K562 (cell line): ENCODE data around the gene TMPRSS9. TPM values are rescaled to one million over a fixed set of nuclear protein-coding genes. Genes with fewer than 3 reads are reported as not detected.

ENCODE experiments used
- ADNP ChIP-seq: fragments of 200-800 bp; sonication (Bioruptor generic); IDR thresholded peaks from 2 replicates; pipeline ENCODE4 v1.6.1; 2016; ENCODE audit warnings: missing genetic modification characterization, missing compliant biosample characterization
- CC2D1A ChIP-seq: fragments of 450-650 bp; IDR thresholded peaks from 2 replicates; pipeline ENCODE4 v1.6.1; 2017; ENCODE audit warnings: mild to moderate bottlenecking
- CCAR2 ChIP-seq: fragments of 200-400 bp; formaldehyde crosslinking; IDR thresholded peaks from 2 replicates; pipeline ENCODE4 v1.6.1; 2017; ENCODE audit warnings: mild to moderate bottlenecking, low read depth, low read length
- CEBPG ChIP-seq, 3 experiments: fragments of 200-800 bp in 1 of 3; sonication (Bioruptor generic) in 1 of 3; sonication (generic) in 1 of 3; formaldehyde crosslinking in 1 of 3; IDR thresholded peaks in 2 of 3; conservative IDR thresholded peaks in 1 of 3; 2 replicates each; pipeline versions ENCODE4 v1.6.1 to v1.8.0; 2016 to 2022; ENCODE audit warnings: missing compliant biosample characterization in 2 of 3, missing genetic modification characterization in 2 of 3, mild to moderate bottlenecking in 1 of 3, missing genetic modification reagents in 1 of 3
- GATAD2A ChIP-seq: fragments of 450-650 bp; IDR thresholded peaks from 2 replicates; pipeline ENCODE4 v1.6.1; 2017
- HOMEZ ChIP-seq: fragments of 250-450 bp; sonication (Bioruptor Pico); IDR thresholded peaks from 2 replicates; pipeline ENCODE4 v1.4.0; 2020; ENCODE audit warnings: mild to moderate bottlenecking, moderate library complexity
- KLF1 ChIP-seq: fragments of 450-650 bp; IDR thresholded peaks from 2 replicates; pipeline ENCODE4 v1.6.1; 2016; ENCODE audit warnings: missing genetic modification characterization, missing compliant biosample characterization
- MNT ChIP-seq, 2 experiments: fragments of 450-650 bp; conservative IDR thresholded peaks; 2 replicates each; pipeline ENCODE4 v1.6.1; 2017; ENCODE audit warnings: mild to moderate bottlenecking in 2 of 2, moderate library complexity in 2 of 2
- RBBP5 ChIP-seq: fragments of 200-600 bp; sonication (generic); IDR thresholded peaks from 2 replicates; pipeline ENCODE4 v1.6.1; 2012; ENCODE audit warnings: borderline replicate concordance, mild to moderate bottlenecking, low read length, control low read depth, inconsistent platforms; ENCODE audit not compliant: insufficient read depth, poor library complexity, severe bottlenecking
- SIN3B ChIP-seq: fragments of 450-650 bp; IDR thresholded peaks from 2 replicates; pipeline ENCODE4 v1.6.1; 2017; ENCODE audit warnings: low read depth, mild to moderate bottlenecking, moderate library complexity
- SREBF2 ChIP-seq: sonication (generic); formaldehyde crosslinking; IDR thresholded peaks from 2 replicates; pipeline ENCODE4 v1.4.0; 2020; ENCODE audit warnings: mild to moderate bottlenecking, missing genetic modification reagents
- TAF7 ChIP-seq: fragments of 450-650 bp; IDR thresholded peaks from 2 replicates; pipeline ENCODE4 v1.6.1; 2016; ENCODE audit warnings: missing genetic modification characterization, missing compliant biosample characterization
- ZC3H4 ChIP-seq: sonication (generic); formaldehyde crosslinking; IDR thresholded peaks from 2 replicates; pipeline ENCODE4 v1.9.0; 2021; ENCODE audit warnings: missing genetic modification reagents, borderline replicate concordance
- ZHX1 ChIP-seq: fragments of 150-350 bp; conservative IDR thresholded peaks from 2 replicates; pipeline ENCODE4 v1.6.1; 2014; ENCODE audit warnings: low read length
- ZNF239 ChIP-seq: fragments of 250-450 bp; sonication (Bioruptor Pico); IDR thresholded peaks from 2 replicates; pipeline ENCODE4 v1.4.0; 2020; ENCODE audit warnings: mild to moderate bottlenecking
- ZNF449 ChIP-seq: fragments of 250-450 bp; sonication (Bioruptor Pico); IDR thresholded peaks from 2 replicates; pipeline ENCODE4 v1.8.0; 2022; ENCODE audit warnings: moderate library complexity, mild to moderate bottlenecking, inconsistent platforms
- ZNF655 ChIP-seq: fragments of 250-450 bp; sonication (Bioruptor Pico); IDR thresholded peaks from 2 replicates; pipeline ENCODE4 v1.5.0; 2021
- ZNF717 ChIP-seq: fragments of 250-450 bp; sonication (Bioruptor Pico); IDR thresholded peaks from 2 replicates; pipeline ENCODE4 v1.5.0; 2021
- polyA plus RNA-seq, 8 experiments: library from polyadenylated mRNA; depleted of rRNA in 4 of 8; stranded (reverse) in 5 of 8; unstranded in 3 of 8; fragments of >200 nt; fragmentation: Nextera tagmentation in 2 of 8; fragmentation: Illumina TruSeq in 1 of 8; extraction: Ambion mirVana in 2 of 8; extraction: Trizol in 1 of 8; gene quantifications; 2 replicates each; pipeline versions ENCODE4 v1.2.1 to v1.2.3, GENCODE V29; 2011 to 2014; ENCODE audit warnings: inconsistent platforms in 1 of 8, missing spikeins in 1 of 8
- total RNA-seq, 7 experiments: library from RNA; depleted of rRNA in 6 of 7; stranded (reverse); fragments of >200 nt in 6 of 7; fragmentation: Illumina TruSeq in 2 of 7; extraction: Trizol in 2 of 7; gene quantifications; 2 replicates each; pipeline versions ENCODE4 v1.2.1 to v1.2.3, GENCODE V29; 2011 to 2021; ENCODE audit warnings: low replicate concordance in 1 of 7

Gene TMPRSS9
- total and polyA plus RNA-seq, 9 of the 15 experiments (the other 6 are each of a cell fraction or from before 2014, with no cell fraction given), result 0.01 to 0.03 TPM; not detected in 7

GRCh38 chr19:2328401-2329148 lies 31.5 kb upstream of the TMPRSS9 start, which contains the start of the genes LSM7 and SPPL2B (continued):
- TF ChIP-seq KLF1 (tag), result 0 out of 2 replicates have a peak, but pooled peaks have one; percentile 15
- no peak for TF ChIP-seq GATAD2A
- TF ChIP-seq CEBPG (CRISPR knock-in tag; IDR thresholded peaks at IDR 0.05), result no peak; the same call in 1 of the 2 replicates
- no peak for TF ChIP-seq CEBPG (tag; conservative IDR thresholded peaks at IDR 0.05 in 1 of 2, IDR thresholded peaks at IDR 0.05 in 1 of 2)
- TF ChIP-seq ZNF239 (CRISPR knock-in tag), result no peak
- no peak for TF ChIP-seq SREBF2
- no peak for TF ChIP-seq HOMEZ (CRISPR knock-in tag)
- no peak for TF ChIP-seq ZNF717 (CRISPR knock-in tag)
- TF ChIP-seq ADNP (tag), result no peak
- TF ChIP-seq RBBP5, result peak; percentile 99
- TF ChIP-seq ZC3H4, result no peak
- TF ChIP-seq SIN3B, result peak; percentile 68; the same call in 1 of the 2 replicates
- no peak for TF ChIP-seq ZNF449 (CRISPR knock-in tag)
- no peak for TF ChIP-seq CC2D1A
- no peak for TF ChIP-seq CCAR2
- no peak for TF ChIP-seq ZHX1
- TF ChIP-seq MNT (conservative IDR thresholded peaks at IDR 0.05), result peak; percentile 80 to 92
- TF ChIP-seq TAF7 (tag), result peak; percentile 72; the same call in 1 of the 2 replicates
- TF ChIP-seq ZNF655 (CRISPR knock-in tag), result no peak
